Esophagus squamous epithelium (tissue), 5 donors: ENCODE results near the gene BAIAP2. TPM values are rescaled to one million over a fixed set of nuclear protein-coding genes. Genes with fewer than 3 reads are reported as not detected.

Experiments
- DNase-seq: peaks from one replicate; lab custom pipeline; 2025; lab: John Stamatoyannopoulos, UW
- H3K27ac ChIP-seq, 4 donors: fragments of 200-600 bp; sonication (generic); one replicate each; pipeline ENCODE4 v1.5.1; 2016 to 2019; ENCODE audit warnings: mild to moderate bottlenecking in 1 of 4
- H3K27me3 ChIP-seq, 4 donors: fragments of 200-600 bp; sonication (generic); 1 replicate in 3 of 4; 2 replicates in 1 of 4; pipeline versions ENCODE4 v1.5.1 to v1.6.0; 2017 to 2021; ENCODE audit warnings: antibody characterized with exemption in 1 of 4
- H3K36me3 ChIP-seq, 3 donors: fragments of 200-600 bp; sonication (generic); one replicate each; pipeline ENCODE4 v1.5.1; 2016 to 2019
- H3K4me1 ChIP-seq, 3 donors: fragments of 200-600 bp; sonication (generic); one replicate each; pipeline ENCODE4 v1.5.1; 2017 to 2019
- H3K4me3 ChIP-seq, 4 donors: fragments of 200-600 bp; sonication (generic); 1 replicate in 3 of 4; 2 replicates in 1 of 4; pipeline ENCODE4 v1.5.1; 2016 to 2019; ENCODE audit warnings: mild to moderate bottlenecking in 2 of 4, moderate library complexity in 1 of 4
- H3K9me3 ChIP-seq, 3 donors: fragments of 200-600 bp; sonication (generic); one replicate each; pipeline ENCODE4 v1.5.1; 2016 to 2019
- CTCF ChIP-seq, 6 experiments: fragments of 450-650 bp in 4 of 6; fragments of 200-600 bp in 2 of 6; sonication (generic) in 2 of 6; IDR thresholded peaks; one replicate each; pipeline ENCODE4 v1.5.1; 2016 to 2019; ENCODE audit warnings: antibody characterized with exemption in 6 of 6, mild to moderate bottlenecking in 4 of 6, moderate library complexity in 4 of 6
- POLR2A ChIP-seq, 4 donors: fragments of 450-650 bp; IDR thresholded peaks; one replicate each; pipeline ENCODE4 v1.6.1; 2017; ENCODE audit warnings: antibody characterized with exemption in 4 of 4, mild to moderate bottlenecking in 4 of 4, moderate library complexity in 3 of 4
- WGBS, 2 donors: methylation state at CpG; one replicate each; pipeline ENCODE4 v1.1.5; 2018; 5-methylcytosine and 5-hydroxymethylcytosine counted together
- intact Hi-C: fragments of 100-400 bp; cut with DNase I; formaldehyde crosslinking; loops from one replicate; pipeline ENCODE4 v1.15.0; 2022
- total RNA-seq, 4 donors: library from RNA; depleted of rRNA; stranded (reverse); fragments of >200 nt; gene quantifications; one replicate each; pipeline ENCODE4 v1.1.0, GENCODE V29; 2016
- donor health status: DM: yes; HTN: yes; CAD: no.

Gene BAIAP2
- total RNA-seq, 4 donors from 2014 or later: 87.8 to 175 (median 105) TPM

GRCh38 chr17:81123052-81124048, 88.4 kb downstream of the BAIAP2 start:
- TF ChIP-seq CTCF (IDR thresholded peaks at IDR 0.05) (no peak), POLR2A (IDR thresholded peaks at IDR 0.05) (no peak)
- H3K27ac ChIP-seq: no peak overlapping the region
- H3K36me3 ChIP-seq: no peaks in the 10 kb centered on the region
- intact Hi-C loops: no loop called here
- DNase-seq: no peak
- peaks cover 13 to 54% (median 16%) of the 10 kb centered on the region in 3 donors for H3K4me1 ChIP-seq
- H3K9me3 ChIP-seq: no peaks in the 10 kb centered on the region
- peaks cover 0 to 91% (median 7%) of the 10 kb centered on the region in 4 donors for H3K27me3 ChIP-seq
- WGBS, 2 donors: 64 to 80% methylated on average over 1 to 4 of the region's 39 CpGs
- no peak overlapping the region for H3K4me3 ChIP-seq

GRCh38 chr17:81124377-81124776, 89.4 kb downstream of the BAIAP2 start:
- Histone ChIP-seq H3K27me3 (peaks cover 0 to 87% (median 7%) of the 10 kb centered on the region in 4 donors), H3K4me3 (no peak overlapping the region), H3K27ac (no peak overlapping the region), H3K9me3 (no peaks in the 10 kb centered on the region), H3K4me1 (peaks cover 4 to 44% (median 7%) of the 10 kb centered on the region in 3 donors), H3K36me3 (no peaks in the 10 kb centered on the region)
- WGBS, 2 donors: no CpG with 5 or more reads among the region's 18 CpGs
- TF ChIP-seq CTCF (IDR thresholded peaks at IDR 0.05) (no peak), POLR2A (IDR thresholded peaks at IDR 0.05) (no peak)
- intact Hi-C loops: no loop called here
- DNase-seq: no peak

- TF ChIP-seq CTCF (IDR thresholded peaks at IDR 0.05) (no peak), POLR2A (IDR thresholded peaks at IDR 0.05) (no peak)
- Histone ChIP-seq H3K9me3 (no peaks in the 10 kb centered on the region), H3K4me1 (peaks cover 0 to 34% (median 5%) of the 10 kb centered on the region in 3 donors), H3K27me3 (peaks cover 0 to 76% (median 7%) of the 10 kb centered on the region in 4 donors), H3K36me3 (no peaks in the 10 kb centered on the region), H3K27ac (no peak overlapping the region), H3K4me3 (no peak overlapping the region)
- intact Hi-C loops: no loop called here
- no peak for DNase-seq
- 25 to 50% methylated on average over 4 to 8 of the region's 14 CpGs for WGBS, 2 donors
Measured at GRCh38 chr17:81125573-81126081, 90.7 kb downstream of the BAIAP2 start.

- Histone ChIP-seq H3K27ac (no peak overlapping the region), H3K27me3 (peaks cover 0 to 67% (median 6%) of the 10 kb centered on the region in 4 donors), H3K4me1 (peaks cover 0 to 34% (median 4%) of the 10 kb centered on the region in 3 donors), H3K9me3 (no peaks in the 10 kb centered on the region), H3K36me3 (no peaks in the 10 kb centered on the region), H3K4me3 (no peak overlapping the region)
- no peak for DNase-seq
- WGBS, 2 donors: 60 to 67% methylated on average over 1 to 2 of the region's 34 CpGs
- intact Hi-C loops: no loop called here
- no peak for TF ChIP-seq CTCF (IDR thresholded peaks at IDR 0.05)
- TF ChIP-seq POLR2A (IDR thresholded peaks at IDR 0.05): no peak
Measured at GRCh38 chr17:81126281-81127132, 91.6 kb downstream of the BAIAP2 start.
